ENCODE measurements around the gene P2RX1. TPM values are rescaled to one million over a fixed set of nuclear protein-coding genes. Genes with fewer than 3 reads are reported as not detected.

The P2RX1 gene
- total RNA-seq (2.1 TPM), polyA plus RNA-seq (ENCODE audit: insufficient read depth in 1 of 8, insufficient read length in 8 of 8, low replicate concordance in 1 of 8) (1 to 10 TPM; 2.4 to 8.6 (median 3.0) TPM)
- long read RNA-seq, donor 1: 0 reads
- long read RNA-seq, donor 2: 0 reads
- long read RNA-seq, donor 3: 0 reads
- long read RNA-seq, donor 4: 0 reads
- long read RNA-seq, donor 5, partial matches to known transcripts: 0 of 1 reads
- long read RNA-seq, donor 5, other reads (novel, unspliced or antisense): 0 of 1 reads
- long read RNA-seq, donor 6: 0 reads
- long read RNA-seq, donor 7: 0 reads
- long read RNA-seq, donor 8: 0 reads
- long read RNA-seq, donor 9: 0 reads
- long read RNA-seq, donor 10, partial matches to known transcripts: 0 of 2 reads
- long read RNA-seq, donor 10, other reads (novel, unspliced or antisense): 0 of 2 reads
- long read RNA-seq, donor 11: 0 reads

DNA sequence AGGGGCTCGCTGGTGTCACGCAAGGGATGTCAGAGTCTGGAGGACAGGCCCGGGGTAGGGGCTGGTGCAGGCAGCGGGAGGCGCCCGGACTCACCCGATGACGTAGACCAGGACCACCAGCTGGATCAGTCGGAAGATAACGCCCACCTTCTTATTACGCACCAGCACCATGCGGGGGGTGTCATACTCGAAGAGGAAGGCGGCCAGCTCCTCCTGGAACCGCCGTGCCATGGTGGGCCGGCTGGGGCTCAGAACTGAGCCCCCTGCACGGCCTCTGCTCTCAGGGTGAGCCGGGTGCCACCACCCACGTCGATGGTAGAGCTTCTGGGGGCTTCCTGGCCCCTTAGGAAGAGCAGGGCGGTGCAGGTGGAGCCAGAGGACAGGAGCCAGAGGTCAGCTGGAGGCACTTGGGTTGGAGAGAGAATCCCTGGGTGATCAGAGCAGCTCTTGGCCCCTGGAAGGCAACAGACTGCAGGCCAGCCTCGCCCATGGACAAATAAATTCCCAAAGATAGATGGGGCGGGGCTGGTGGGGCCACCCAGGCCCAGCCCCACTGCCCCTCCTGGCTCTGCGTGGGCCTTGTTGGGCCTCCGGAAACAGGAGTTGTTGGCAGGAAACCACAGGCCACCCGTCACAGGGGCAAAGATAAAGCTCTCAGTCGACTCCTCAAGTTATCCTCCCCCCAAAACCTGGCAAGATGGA is at the start of gene P2RX1:
Gene P2RX1, minus strand, starts transcription at position 471 of the 702 bp plus-strand sequence. Its CDS starts 240 bp downstream, at position 231.
- WGBS (ENCODE audit: insufficient coverage): 60% methylated on average over 15 of the region's 28 CpGs
- Histone ChIP-seq H3K27me3 (ENCODE audit: control insufficient read depth, insufficient read depth, low read length) (no peaks in the 10 kb centered on the region), H3K4me1 (ENCODE audit: control insufficient read depth, insufficient read depth, low read length) (peaks cover 63% of the 10 kb centered on the region), H3K36me3 (ENCODE audit: control insufficient read depth, insufficient read depth, low read length) (no peaks in the 10 kb centered on the region), H3K9me3 (replicated peaks; ENCODE audit: control insufficient read depth, low read depth, low read length) (no peaks in the 10 kb centered on the region), H3K27ac (ENCODE audit: low read length) (peak within 1 kb of the TSS; percentile 47), H3K4me3 (ENCODE audit: low read length) (peak within 1 kb of the TSS; percentile 12)
- DNase-seq: no peak

DNA sequence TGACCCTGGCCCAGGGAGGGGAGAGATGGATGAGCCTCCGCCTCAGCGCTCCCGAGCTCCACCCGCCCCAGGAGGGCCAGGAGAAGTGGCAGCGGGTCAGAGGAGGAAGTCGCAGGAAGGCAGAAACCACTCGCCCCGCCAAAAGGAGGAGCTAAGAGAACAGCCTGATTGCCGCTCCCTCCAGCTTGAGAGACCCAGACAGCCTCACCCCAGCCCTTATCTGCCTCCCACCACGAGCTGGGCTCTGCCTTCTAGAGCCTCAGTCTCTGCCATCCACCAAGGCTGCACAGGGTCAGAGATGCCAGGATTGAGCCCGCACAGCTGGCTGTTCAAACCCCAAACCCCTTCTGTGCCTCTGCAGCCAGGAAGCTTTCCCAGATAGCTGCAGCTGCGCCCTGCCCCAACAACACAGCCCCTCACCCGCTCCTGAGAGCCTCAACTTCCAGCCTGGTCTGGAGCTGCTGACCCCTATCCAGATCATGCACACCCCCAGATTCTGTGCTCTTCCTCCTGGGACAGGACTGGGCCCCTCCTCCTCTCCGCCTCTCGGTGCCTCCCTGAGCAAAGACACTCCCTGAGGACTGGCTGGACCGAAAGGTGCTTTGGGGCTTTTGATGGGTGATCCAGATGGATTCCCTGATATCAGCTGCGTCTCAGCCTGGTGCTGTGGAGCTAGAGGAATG is 49.0 kb upstream of the P2RX1 start:
- 7% methylated on average over 11 of the region's 17 CpGs for WGBS (ENCODE audit: insufficient coverage)
- H3K9me3 ChIP-seq (replicated peaks; ENCODE audit: control insufficient read depth, low read depth, low read length): no peaks in the 10 kb centered on the region
- peak overlapping the region; percentile 22 for H3K4me3 ChIP-seq (ENCODE audit: low read length)
- no peak overlapping the region for H3K27ac ChIP-seq (ENCODE audit: low read length)
- no peaks in the 10 kb centered on the region for H3K36me3 ChIP-seq (ENCODE audit: control insufficient read depth, insufficient read depth, low read length)
- peaks cover 57% of the 10 kb centered on the region for H3K27me3 ChIP-seq (ENCODE audit: control insufficient read depth, insufficient read depth, low read length)
- DNase-seq: peak; percentile 43
- H3K4me1 ChIP-seq (ENCODE audit: control insufficient read depth, insufficient read depth, low read length): peaks cover 38% of the 10 kb centered on the region

DNA sequence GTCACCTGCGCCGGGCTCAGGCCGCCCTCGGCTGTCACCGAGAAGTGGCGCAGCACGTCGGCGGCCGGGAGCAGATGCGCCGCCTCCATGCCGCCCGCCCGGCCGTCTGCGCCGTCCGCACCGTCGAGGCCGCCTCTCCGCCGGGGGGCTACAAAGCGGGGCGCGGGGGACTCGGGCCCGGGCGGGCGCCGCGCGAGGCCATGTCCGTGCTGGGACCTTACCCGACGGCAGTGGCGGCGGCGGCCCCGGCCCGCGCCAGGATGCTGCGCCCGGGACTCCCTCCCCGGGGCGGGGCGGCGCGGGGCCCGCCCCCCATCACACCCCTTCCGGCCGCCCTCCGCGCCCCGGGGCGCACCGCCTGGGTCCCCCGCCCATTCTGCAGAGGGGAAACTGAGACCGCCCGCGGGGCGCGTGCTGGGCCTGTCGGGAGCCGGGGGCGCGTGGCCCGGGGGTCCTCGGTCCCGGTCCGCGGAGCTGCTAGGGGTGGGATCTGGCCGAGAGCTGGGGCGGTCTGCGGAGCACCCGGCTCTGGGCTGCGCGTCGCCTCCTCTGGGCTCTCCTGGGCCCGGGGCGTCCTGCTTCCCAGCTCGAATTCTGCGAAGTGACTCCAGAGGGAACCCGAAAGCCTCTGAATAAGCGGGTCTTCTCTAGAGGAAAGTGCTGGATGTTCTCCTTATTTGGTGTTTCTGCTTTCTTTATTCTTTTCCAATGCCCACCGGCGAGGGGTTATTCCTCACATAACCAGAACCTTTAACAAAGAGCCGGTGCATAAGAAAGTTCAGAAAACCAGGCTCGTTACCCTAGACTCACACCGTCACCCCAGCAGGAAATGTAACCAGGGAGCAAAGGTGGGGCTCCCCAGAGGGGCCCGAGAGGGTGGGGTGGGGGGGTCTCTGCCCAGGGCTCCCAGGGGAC is 48.2 kb upstream of the P2RX1 start, which contains the start of gene ATP2A3:
Gene ATP2A3, minus strand, starts transcription at position 235 of the 915 bp plus-strand sequence. Its CDS starts 146 bp downstream, at position 89.
- Histone ChIP-seq H3K4me1 (ENCODE audit: control insufficient read depth, insufficient read depth, low read length) (peaks cover 46% of the 10 kb centered on the region), H3K27me3 (ENCODE audit: control insufficient read depth, insufficient read depth, low read length) (peaks cover 57% of the 10 kb centered on the region), H3K4me3 (ENCODE audit: low read length) (peak within 1 kb of the TSS; percentile 22), H3K36me3 (ENCODE audit: control insufficient read depth, insufficient read depth, low read length) (no peaks in the 10 kb centered on the region), H3K9me3 (replicated peaks; ENCODE audit: control insufficient read depth, low read depth, low read length) (no peaks in the 10 kb centered on the region), H3K27ac (ENCODE audit: low read length) (no peak within 1 kb of the TSS)
- no peak for DNase-seq
- under 1% methylated on average over 65 of the region's 92 CpGs for WGBS (ENCODE audit: insufficient coverage)

DNA sequence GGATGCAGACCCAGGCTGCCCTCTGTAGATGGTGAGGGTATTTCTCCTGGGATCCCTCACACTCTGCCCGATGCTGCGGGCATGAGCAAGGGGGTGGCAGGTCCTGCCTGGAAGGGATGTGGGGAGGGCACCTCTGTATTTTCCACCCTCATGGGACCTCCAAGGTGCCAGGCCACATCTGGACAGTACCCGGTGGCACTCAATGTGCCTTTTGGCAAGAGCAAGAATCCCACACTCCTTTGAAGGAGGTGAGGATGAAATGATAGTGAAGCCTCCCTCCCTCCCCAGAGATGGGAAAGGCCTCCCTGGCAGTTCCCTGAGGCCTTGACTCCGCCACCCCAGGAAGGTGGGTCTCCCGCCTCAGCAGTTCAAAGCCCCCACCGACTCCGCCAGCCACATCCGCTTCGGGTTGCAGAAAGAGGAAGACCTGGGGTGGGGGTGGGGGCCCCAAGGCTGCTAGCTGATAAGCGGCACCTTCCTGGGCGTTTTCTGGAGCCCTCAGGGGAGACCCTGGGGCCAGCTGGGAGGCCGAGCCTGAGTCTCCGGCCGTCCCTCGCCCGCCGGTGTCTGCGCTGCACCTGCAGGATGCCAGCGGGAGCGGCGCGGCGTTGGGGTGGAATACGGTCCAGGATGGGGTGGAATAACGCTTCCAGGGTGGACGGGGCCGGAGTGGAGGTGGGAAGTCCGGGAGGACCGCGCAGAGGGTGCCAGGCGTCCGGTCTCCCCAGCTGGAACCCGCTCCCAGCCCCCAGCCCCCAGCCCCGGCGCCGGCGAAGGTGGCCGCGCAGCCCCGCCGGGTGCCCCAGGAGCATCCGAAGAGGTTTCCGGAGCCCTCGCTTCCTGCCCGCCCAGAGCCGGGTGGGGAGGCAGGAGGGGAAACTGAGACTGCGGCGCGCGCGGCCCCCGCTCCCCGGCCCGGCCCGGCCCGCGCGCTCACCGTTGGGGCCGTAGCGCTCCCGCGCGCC is 47.3 kb upstream of the P2RX1 start:
- Histone ChIP-seq H3K27ac (ENCODE audit: low read length) (no peak overlapping the region), H3K4me1 (ENCODE audit: control insufficient read depth, insufficient read depth, low read length) (peaks cover 50% of the 10 kb centered on the region)
- 5% methylated on average over 57 of the region's 64 CpGs for WGBS (ENCODE audit: insufficient coverage)

DNA sequence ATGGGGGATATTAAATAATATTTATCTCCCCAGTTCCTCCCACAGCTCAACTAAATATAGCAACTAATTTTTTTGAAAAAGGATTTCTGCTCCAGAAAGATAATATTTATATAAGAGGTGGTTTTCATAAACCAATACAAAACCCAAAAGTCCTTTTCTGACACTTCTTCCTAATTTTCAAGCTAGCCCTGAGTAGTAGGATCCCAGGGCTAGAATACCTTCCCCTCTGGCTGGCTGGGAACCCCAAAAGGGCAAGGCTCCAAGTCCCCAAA is 46.6 kb upstream of the P2RX1 start:
- Histone ChIP-seq H3K27ac (ENCODE audit: low read length) (no peak overlapping the region), H3K4me1 (ENCODE audit: control insufficient read depth, insufficient read depth, low read length) (peaks cover 54% of the 10 kb centered on the region), H3K9me3 (replicated peaks; ENCODE audit: control insufficient read depth, low read depth, low read length) (no peaks in the 10 kb centered on the region)

More for the DNA sequence above, 47.3 kb upstream of the P2RX1 start:
- no peaks in the 10 kb centered on the region for H3K36me3 ChIP-seq (ENCODE audit: control insufficient read depth, insufficient read depth, low read length)
- DNase-seq: no peak
- H3K4me3 ChIP-seq (ENCODE audit: low read length): peak overlapping the region; percentile 3
- H3K9me3 ChIP-seq (replicated peaks; ENCODE audit: control insufficient read depth, low read depth, low read length): no peaks in the 10 kb centered on the region
- peaks cover 55% of the 10 kb centered on the region for H3K27me3 ChIP-seq (ENCODE audit: control insufficient read depth, insufficient read depth, low read length)

DNA sequence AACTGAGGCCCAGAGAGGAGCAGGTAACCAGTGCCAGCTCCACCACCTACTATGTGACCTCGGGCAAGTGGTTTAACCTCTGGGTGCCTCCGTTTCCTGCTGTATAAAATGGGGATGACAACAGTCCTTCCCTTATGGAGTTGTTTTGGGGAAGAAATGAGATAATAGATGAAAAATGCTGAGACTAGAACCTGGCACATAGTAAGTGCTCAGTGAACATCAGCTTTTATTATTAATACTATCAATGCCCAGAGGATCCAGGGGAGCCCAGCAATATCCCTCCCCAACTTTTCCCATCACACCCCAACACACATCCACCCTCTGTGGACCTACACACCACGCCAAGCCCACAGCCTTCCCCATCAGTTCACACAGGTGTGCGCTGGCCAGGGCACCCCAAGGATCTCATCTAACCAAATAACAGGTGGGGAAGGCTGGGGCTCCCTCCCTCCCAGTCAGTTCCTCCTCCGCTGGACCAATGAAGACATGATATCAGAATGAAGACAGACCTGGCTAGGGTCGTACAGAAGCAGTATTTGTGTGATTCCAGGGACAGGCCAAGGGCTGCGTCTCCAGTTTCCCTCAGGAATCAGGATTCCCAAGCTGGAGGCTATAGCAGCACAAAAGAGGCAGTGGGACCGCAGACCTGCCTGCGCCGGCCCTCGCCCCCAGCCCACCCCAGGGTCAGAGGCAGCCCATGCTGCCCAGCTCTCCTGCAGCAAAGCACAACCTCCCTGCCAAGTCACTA is 46.1 kb upstream of the P2RX1 start:
- Histone ChIP-seq H3K36me3 (ENCODE audit: control insufficient read depth, insufficient read depth, low read length) (no peaks in the 10 kb centered on the region), H3K9me3 (replicated peaks; ENCODE audit: control insufficient read depth, low read depth, low read length) (no peaks in the 10 kb centered on the region), H3K4me1 (ENCODE audit: control insufficient read depth, insufficient read depth, low read length) (peaks cover 57% of the 10 kb centered on the region), H3K27ac (ENCODE audit: low read length) (no peak overlapping the region), H3K27me3 (ENCODE audit: control insufficient read depth, insufficient read depth, low read length) (peaks cover 48% of the 10 kb centered on the region), H3K4me3 (ENCODE audit: low read length) (no peak overlapping the region)
- DNase-seq: no peak
- WGBS (ENCODE audit: insufficient coverage): 50% methylated on average over 6 of the region's 11 CpGs

More for the DNA sequence above, 46.6 kb upstream of the P2RX1 start:
- H3K4me3 ChIP-seq (ENCODE audit: low read length): no peak overlapping the region
- H3K36me3 ChIP-seq (ENCODE audit: control insufficient read depth, insufficient read depth, low read length): no peaks in the 10 kb centered on the region
- peaks cover 50% of the 10 kb centered on the region for H3K27me3 ChIP-seq (ENCODE audit: control insufficient read depth, insufficient read depth, low read length)
- DNase-seq: no peak

DNA sequence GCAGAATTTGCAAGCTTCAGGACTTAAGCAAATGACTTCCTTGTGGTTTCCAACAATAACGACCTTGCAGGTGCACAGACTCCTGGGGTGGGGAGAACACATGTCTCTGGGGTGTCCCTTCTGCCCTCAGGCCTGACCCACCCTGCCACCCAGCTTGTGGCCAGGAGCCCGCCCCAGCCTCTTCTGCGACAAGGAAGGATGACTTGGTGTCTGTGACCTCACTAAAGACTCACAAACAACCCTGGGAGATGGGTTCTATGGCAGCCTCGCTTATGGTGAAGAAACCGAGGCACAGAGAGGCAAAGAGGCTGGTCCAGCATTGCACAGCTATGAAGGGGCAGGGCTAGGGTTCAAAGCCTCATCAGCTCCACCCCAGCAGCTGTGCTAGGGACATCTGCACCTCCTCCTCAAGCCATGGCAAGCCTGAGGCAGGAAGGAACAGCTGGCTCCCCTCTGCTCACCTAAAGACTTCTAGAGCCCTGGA is 45.3 kb upstream of the P2RX1 start:
- no peak for DNase-seq
- H3K4me1 ChIP-seq (ENCODE audit: control insufficient read depth, insufficient read depth, low read length): peaks cover 62% of the 10 kb centered on the region
- H3K36me3 ChIP-seq (ENCODE audit: control insufficient read depth, insufficient read depth, low read length): no peaks in the 10 kb centered on the region
- H3K9me3 ChIP-seq (replicated peaks; ENCODE audit: control insufficient read depth, low read depth, low read length): no peaks in the 10 kb centered on the region
- H3K4me3 ChIP-seq (ENCODE audit: low read length): no peak overlapping the region
- peaks cover 47% of the 10 kb centered on the region for H3K27me3 ChIP-seq (ENCODE audit: control insufficient read depth, insufficient read depth, low read length)
- 50% methylated on average over 2 of the region's 5 CpGs for whole genome bisulfite sequencing (ENCODE audit: insufficient coverage)
- no peak overlapping the region for H3K27ac ChIP-seq (ENCODE audit: low read length)

DNA sequence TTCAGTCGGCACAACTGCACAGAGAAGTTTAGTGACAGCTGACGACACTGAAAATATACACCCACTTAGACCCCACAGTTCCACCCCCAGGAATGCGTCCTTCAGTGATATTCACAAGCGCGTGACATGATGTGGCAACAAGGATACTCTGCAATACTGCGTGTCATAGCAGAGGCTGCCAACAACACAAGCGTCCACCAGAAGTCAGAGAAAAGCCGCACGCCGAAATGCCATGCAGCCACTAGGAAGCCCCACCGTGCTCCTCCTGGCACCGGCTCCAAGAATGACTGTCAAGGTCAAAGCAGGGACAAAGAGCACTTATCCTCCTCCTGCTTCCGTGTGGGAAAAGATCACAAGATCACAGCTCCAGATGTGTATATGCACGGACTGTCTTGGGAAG is 44.5 kb upstream of the P2RX1 start:
- Histone ChIP-seq H3K27me3 (ENCODE audit: control insufficient read depth, insufficient read depth, low read length) (peaks cover 44% of the 10 kb centered on the region), H3K27ac (ENCODE audit: low read length) (no peak overlapping the region), H3K36me3 (ENCODE audit: control insufficient read depth, insufficient read depth, low read length) (no peaks in the 10 kb centered on the region), H3K9me3 (replicated peaks; ENCODE audit: control insufficient read depth, low read depth, low read length) (no peaks in the 10 kb centered on the region), H3K4me3 (ENCODE audit: low read length) (no peak overlapping the region), H3K4me1 (ENCODE audit: control insufficient read depth, insufficient read depth, low read length) (peaks cover 69% of the 10 kb centered on the region)
- 58% methylated on average over 13 of the region's 14 CpGs for WGBS (ENCODE audit: insufficient coverage)
- no peak for DNase-seq

Data from muscle of leg (tissue), 16 donors.